B cell (primary cell): ENCODE results near the gene NDC1. TPM values are rescaled to one million over a fixed set of nuclear protein-coding genes. Genes with fewer than 3 reads are reported as not detected.

Experiments used
- ATAC-seq: fragments of 200-7000 bp; cut with Tn5 transposase; one replicate; pipeline ENCODE4 v1.10.0; 2021; ENCODE audit warnings: low read depth, mild to moderate bottlenecking, moderate number of reproducible peaks, moderate library complexity
- CTCF ChIA-PET: fragments of 350-600 bp; sonication (Branson Sonifier 250); formaldehyde crosslinking; loops from one replicate; lab custom pipeline; 2021; ENCODE audit warnings: antibody characterized with exemption, inconsistent platforms; lab: Charles Lee
- POLR2A ChIA-PET: fragments of 350-600 bp; sonication (Branson Sonifier 250); formaldehyde crosslinking; loops from one replicate; lab custom pipeline; 2021; ENCODE audit warnings: antibody characterized with exemption; lab: Charles Lee
- DNase-seq: peaks from one replicate; pipeline ENCODE4 v3.0.0; 2013
- H2AFZ ChIP-seq: 2 replicates; pipeline ENCODE4 v1.6.1; 2012; ENCODE audit warnings: mild to moderate bottlenecking, low read depth, low read length; ENCODE audit not compliant: insufficient read depth, poor library complexity, severe bottlenecking
- H3K27ac ChIP-seq, 2 donors: 1 replicate in 1 of 2; 2 replicates in 1 of 2; pipeline ENCODE4 v1.5.1; 2012 to 2013; ENCODE audit warnings: low read length in 2 of 2, mild to moderate bottlenecking in 2 of 2, moderate library complexity in 1 of 2
- H3K27me3 ChIP-seq, 4 experiments: fragments of 200-600 bp in 1 of 4; sonication (generic) in 1 of 4; replicated peaks in 1 of 4; 1 replicate in 2 of 4; 2 replicates in 2 of 4; pipeline versions ENCODE4 v1.6.1 to v1.7.0; 2013 to 2016; ENCODE audit warnings: low read length in 3 of 4, mild to moderate bottlenecking in 2 of 4, mixed read lengths in 1 of 4, moderate library complexity in 1 of 4; ENCODE audit not compliant: insufficient read depth in 4 of 4, control insufficient read depth in 3 of 4; ENCODE audit errors: control extremely low read depth in 1 of 4
- H3K36me3 ChIP-seq, 2 experiments: replicated peaks in 1 of 2; 1 replicate in 1 of 2; 2 replicates in 1 of 2; pipeline versions ENCODE4 v1.6.1 to v1.7.1; 2013; ENCODE audit warnings: low read length in 1 of 2; ENCODE audit not compliant: insufficient read depth in 2 of 2, control insufficient read depth in 1 of 2; ENCODE audit errors: control extremely low read depth in 1 of 2, extremely low read depth in 1 of 2
- H3K4me1 ChIP-seq, 2 donors: fragments of 200-600 bp in 1 of 2; sonication (generic) in 1 of 2; 1 replicate in 1 of 2; 2 replicates in 1 of 2; pipeline versions ENCODE4 v1.5.1 to v1.6.1; 2013 to 2017; ENCODE audit warnings: low read length in 2 of 2; ENCODE audit not compliant: control insufficient read depth in 2 of 2, insufficient read depth in 2 of 2
- H3K4me2 ChIP-seq: replicated peaks from 2 replicates; pipeline ENCODE3; 2012; ENCODE audit warnings: mild to moderate bottlenecking, low read depth, low read length; ENCODE audit not compliant: poor library complexity, severe bottlenecking
- H3K4me3 ChIP-seq, 5 experiments: fragments of 200-600 bp in 1 of 5; sonication (generic) in 1 of 5; 1 replicate in 3 of 5; 2 replicates in 2 of 5; pipeline versions ENCODE4 v1.5.1 to v1.7.0; 2011 to 2016; ENCODE audit warnings: low read length in 4 of 5, mild to moderate bottlenecking in 4 of 5, low read depth in 2 of 5, control low read depth in 1 of 5, moderate library complexity in 1 of 5; ENCODE audit not compliant: insufficient read depth in 1 of 5; ENCODE audit errors: control extremely low read depth in 1 of 5, extremely low read depth in 1 of 5
- H3K79me2 ChIP-seq: fragments of 200-600 bp; sonication (generic); one replicate; pipeline ENCODE4 v1.6.0; 2016; ENCODE audit warnings: low read length; ENCODE audit not compliant: control insufficient read depth, insufficient read depth
- H3K9ac ChIP-seq: fragments of 200-600 bp; sonication (generic); 2 replicates; pipeline ENCODE4 v1.6.1; 2017; ENCODE audit warnings: mild to moderate bottlenecking, low read length, moderate library complexity
- H3K9me3 ChIP-seq, 3 donors: one replicate each; pipeline versions ENCODE4 v1.6.1 to v1.7.1; 2013; ENCODE audit warnings: low read length in 2 of 3; ENCODE audit not compliant: control insufficient read depth in 2 of 3, insufficient read depth in 1 of 3; ENCODE audit errors: control extremely low read depth in 1 of 3
- H4K20me1 ChIP-seq: 2 replicates; pipeline ENCODE4 v1.6.0; 2012; ENCODE audit warnings: mild to moderate bottlenecking, low read length; ENCODE audit not compliant: insufficient read depth, control insufficient read depth, poor library complexity, severe bottlenecking
- H3K27ac Mint-ChIP-seq: one replicate; pipeline ENCODE4 v1.8.0; 2021; ENCODE audit warnings: mixed read lengths
- H3K27me3 Mint-ChIP-seq: one replicate; pipeline ENCODE4 v1.8.0; 2021; ENCODE audit warnings: mixed read lengths
- H3K4me1 Mint-ChIP-seq: one replicate; pipeline ENCODE4 v1.8.0; 2021; ENCODE audit warnings: mixed read lengths
- H3K4me3 Mint-ChIP-seq: one replicate; pipeline ENCODE4 v1.8.0; 2021; ENCODE audit warnings: mixed read lengths
- H3K9me3 Mint-ChIP-seq: one replicate; pipeline ENCODE4 v1.8.0; 2022; ENCODE audit warnings: mixed read lengths; ENCODE audit not compliant: insufficient read depth
- CTCF ChIP-seq: fragments of 200-600 bp; IDR thresholded peaks from one replicate; pipeline ENCODE4 v1.8.0; 2022; ENCODE audit warnings: antibody characterized with exemption, mild to moderate bottlenecking
- EZH2 ChIP-seq: IDR thresholded peaks from 2 replicates; pipeline ENCODE4 v1.6.1; 2012; ENCODE audit warnings: borderline replicate concordance, low read depth, mild to moderate bottlenecking, moderate library complexity, low read length; ENCODE audit not compliant: insufficient read depth, poor library complexity, severe bottlenecking
- WGBS: methylation state at CpG from one replicate; pipeline ENCODE4 v1.1.5; 2013; ENCODE audit warnings: missing lambda C conversion rate; ENCODE audit not compliant: insufficient coverage; 5-methylcytosine and 5-hydroxymethylcytosine counted together
- intact Hi-C: fragments of 100-400 bp; cut with micrococcal nuclease; formaldehyde crosslinking; loops from one replicate; pipeline ENCODE4 v1.10.0; 2022
- polyA plus RNA-seq: library from polyadenylated mRNA; depleted of rRNA; stranded (reverse); fragments of >200 nt; gene quantifications from 2 replicates; pipeline ENCODE4 v1.2.3, GENCODE V29; 2012
- total RNA-seq, 2 donors: library from RNA; stranded (reverse); fragments of 120-200 nt in 1 of 2; gene quantifications; 1 replicate in 1 of 2; 2 replicates in 1 of 2; pipeline versions ENCODE4 v1.2.3 to v1.2.4, GENCODE V29; 2013 to 2022

The NDC1 gene
- total and polyA plus RNA-seq, 2 donors (not counting 1 experiment from before 2014, with no cell fraction given): 5.0 to 12.0 TPM

GRCh38 chr1:53752281-53752680, 85.8 kb downstream of the NDC1 start:
- CTCF ChIA-PET: no interaction called here
- 96% methylated on average over 6 of the region's 6 CpGs for WGBS
- Histone ChIP-seq H3K4me1 (no peaks in the 10 kb centered on the region), H4K20me1 (no peaks in the 10 kb centered on the region), H3K36me3 (no peaks in the 10 kb centered on the region), H3K9me3 (no peaks in the 10 kb centered on the region), H3K4me2 (no peak overlapping the region), H3K27ac (no peak overlapping the region), H3K4me3 (no peak overlapping the region), H3K79me2 (no peaks in the 10 kb centered on the region), H3K9ac (no peak overlapping the region), H3K27me3 (no peaks in the 10 kb centered on the region), H2AFZ (no peak overlapping the region)
- Mint-ChIP-seq H3K27me3 (no peaks in the 10 kb centered on the region), H3K27ac (no peak overlapping the region), H3K4me1 (no peaks in the 10 kb centered on the region), H3K9me3 (no peaks in the 10 kb centered on the region), H3K4me3 (no peak overlapping the region)
- intact Hi-C loops: loop anchor here (5.0 kb wide), 1 partner anchor 475 kb away; no protein-coding TSS in a partner anchor
- ATAC-seq (no peak), DNase-seq (no peak)
- POLR2A ChIA-PET: no interaction called here
- TF ChIP-seq EZH2 (no peak), CTCF (no peak)

DNA sequence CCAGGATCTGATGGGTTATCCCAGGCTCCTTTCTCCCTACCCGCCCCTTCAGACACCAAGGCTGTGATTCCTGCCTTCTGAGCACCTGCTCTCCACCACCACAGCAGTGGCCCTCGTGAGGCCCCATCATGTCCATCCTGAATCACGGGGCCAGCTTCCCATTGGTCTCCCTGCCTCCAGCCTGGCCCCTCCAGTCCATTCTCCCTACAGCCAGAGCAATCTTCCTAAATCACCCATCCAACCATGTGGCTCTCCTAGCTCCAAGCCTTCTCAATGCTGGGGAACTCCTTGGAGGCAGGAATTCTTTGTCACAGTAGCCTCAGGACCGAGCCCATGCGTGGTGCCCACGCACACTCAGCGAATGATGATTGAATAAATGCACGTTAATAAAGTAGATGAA, 90.3 kb downstream of the NDC1 start:
- H3K27ac ChIP-seq: no peak overlapping the region
- H4K20me1 ChIP-seq: no peaks in the 10 kb centered on the region
- ATAC-seq: no peak
- no peak for DNase-seq
- no peaks in the 10 kb centered on the region for H3K36me3 ChIP-seq
- H2AFZ ChIP-seq: no peak overlapping the region
- no peaks in the 10 kb centered on the region for H3K9me3 ChIP-seq
- Mint-ChIP-seq H3K27ac (no peak overlapping the region), H3K27me3 (peaks cover 21% of the 10 kb centered on the region), H3K9me3 (peaks cover 9% of the 10 kb centered on the region), H3K4me1 (no peaks in the 10 kb centered on the region), H3K4me3 (no peak overlapping the region)
- no peaks in the 10 kb centered on the region for H3K79me2 ChIP-seq
- CTCF ChIA-PET: no interaction called here
- no peaks in the 10 kb centered on the region for H3K4me1 ChIP-seq
- 90% methylated on average over 5 of the region's 8 CpGs for WGBS
- intact Hi-C loops: no loop called here
- no peak overlapping the region for H3K9ac ChIP-seq
- TF ChIP-seq EZH2 (no peak), CTCF (no peak)
- no peak overlapping the region for H3K4me3 ChIP-seq
- peaks cover 0 to 5% (median 2%) of the 10 kb centered on the region in 4 experiments for H3K27me3 ChIP-seq
- POLR2A ChIA-PET: no interaction called here
- H3K4me2 ChIP-seq: no peak overlapping the region
